Mesenteric fat pad (tissue), 1 donor: ENCODE measurements around the gene ZDHHC14. TPM values are rescaled to one million over a fixed set of nuclear protein-coding genes. Genes with fewer than 3 reads are reported as not detected.

Experiments
- DNase-seq: peaks from one replicate; pipeline ENCODE4 v3.0.0-alpha.2; 2020; ENCODE audit warnings: low spot score
- total RNA-seq: library from RNA; stranded (reverse); fragmentation: NEBNext Ultra II Directional; extraction: Animal tissue kit (Norgen Biotek cat#: 25700); gene quantifications from one replicate; pipeline ENCODE4 v1.2.1, GENCODE V29; 2021
- donor health status: DM: yes; HTN: yes; CAD: no.

Gene ZDHHC14
- total RNA-seq, 1 donor from 2014 or later, result 8.5 TPM

- DNase-seq, result peak; percentile 65
Measured at GRCh38 chr6:157653521-157653920, 272.5 kb downstream of the ZDHHC14 start.

- peak; percentile 57 for DNase-seq
Measured at GRCh38 chr6:157655139-157655538, 274.1 kb downstream of the ZDHHC14 start.

- peak; percentile 51 for DNase-seq
Measured at GRCh38 chr6:157656437-157656997, 275.5 kb downstream of the ZDHHC14 start.

- DNase-seq, result no peak
Measured at GRCh38 chr6:157657754-157658153, 276.8 kb downstream of the ZDHHC14 start.

GRCh38 chr6:157658301-157658700, 277.3 kb downstream of the ZDHHC14 start:
- DNase-seq, result no peak

- DNase-seq, result peak; percentile 65
Measured at GRCh38 chr6:157659536-157660271, 278.7 kb downstream of the ZDHHC14 start.

- DNase-seq, result no peak
Measured at GRCh38 chr6:157660414-157660813, 279.4 kb downstream of the ZDHHC14 start.

- DNase-seq, result peak; percentile 26
Measured at GRCh38 chr6:157661652-157662051, 280.7 kb downstream of the ZDHHC14 start.

- DNase-seq, result peak; percentile 53
Measured at GRCh38 chr6:157663261-157663660, 282.3 kb downstream of the ZDHHC14 start.

- DNase-seq, result no peak
Measured at GRCh38 chr6:157665180-157665579, 284.2 kb downstream of the ZDHHC14 start.

- DNase-seq, result no peak
Measured at GRCh38 chr6:157666729-157667128, 285.7 kb downstream of the ZDHHC14 start.

- DNase-seq, result no peak
Measured at GRCh38 chr6:157667211-157668008, 286.4 kb downstream of the ZDHHC14 start.

- DNase-seq, result peak; percentile 16
Measured at GRCh38 chr6:157668009-157668401, 287.0 kb downstream of the ZDHHC14 start.

- peak; percentile 43 for DNase-seq
Measured at GRCh38 chr6:157668713-157669112, 287.7 kb downstream of the ZDHHC14 start.

GRCh38 chr6:157669323-157669722, 288.3 kb downstream of the ZDHHC14 start:
- DNase-seq, result peak; percentile 11

- DNase-seq, result peak; percentile 95
Measured at GRCh38 chr6:157669747-157670216, 288.8 kb downstream of the ZDHHC14 start.

GRCh38 chr6:157670466-157671186, 289.6 kb downstream of the ZDHHC14 start:
- peak; percentile 71 for DNase-seq

GRCh38 chr6:157672726-157673412, 291.9 kb downstream of the ZDHHC14 start:
- DNase-seq, result peak; percentile 86

GRCh38 chr6:157673596-157673995, 292.6 kb downstream of the ZDHHC14 start:
- no peak for DNase-seq

GRCh38 chr6:157674061-157674460, 293.1 kb downstream of the ZDHHC14 start:
- DNase-seq, result peak; percentile 62

GRCh38 chr6:157675831-157676230, 294.8 kb downstream of the ZDHHC14 start:
- peak; percentile 59 for DNase-seq
